Suprapubic skin (tissue), 4 donors: ENCODE data around the gene TMEM138. TPM values are rescaled to one million over a fixed set of nuclear protein-coding genes. Genes with fewer than 3 reads are reported as not detected.

Experiments
- DNase-seq, 2 donors: peaks; one replicate each; pipeline ENCODE4 v3.0.0-alpha.2; 2019; ENCODE audit warnings: low spot score in 2 of 2
- H3K27ac ChIP-seq: fragments of 200-600 bp; sonication (generic); one replicate; pipeline ENCODE4 v1.5.1; 2019
- H3K27me3 ChIP-seq: fragments of 200-600 bp; sonication (generic); one replicate; pipeline ENCODE4 v1.5.1; 2019
- H3K36me3 ChIP-seq: fragments of 200-600 bp; sonication (generic); one replicate; pipeline ENCODE4 v1.5.1; 2019
- H3K4me1 ChIP-seq: fragments of 200-600 bp; sonication (generic); one replicate; pipeline ENCODE4 v1.5.1; 2019
- H3K4me3 ChIP-seq: fragments of 200-600 bp; sonication (generic); one replicate; pipeline ENCODE4 v1.5.1; 2019; ENCODE audit warnings: mild to moderate bottlenecking
- H3K9me3 ChIP-seq: fragments of 200-600 bp; sonication (generic); one replicate; pipeline ENCODE4 v1.5.1; 2019
- EP300 ChIP-seq: sonication (generic); formaldehyde crosslinking; IDR thresholded peaks from one replicate; pipeline ENCODE4 v1.6.1; 2017; ENCODE audit warnings: antibody characterized with exemption
- POLR2A ChIP-seq, 2 donors: fragments of 450-650 bp; IDR thresholded peaks; one replicate each; pipeline ENCODE4 v1.6.1; 2017; ENCODE audit warnings: antibody characterized with exemption in 2 of 2, mild to moderate bottlenecking in 2 of 2, moderate library complexity in 2 of 2
- POLR2AphosphoS5 ChIP-seq, 3 donors: sonication (generic); formaldehyde crosslinking; IDR thresholded peaks; one replicate each; pipeline ENCODE4 v1.6.1; 2017; ENCODE audit warnings: antibody characterized with exemption in 3 of 3
- whole genome bisulfite sequencing: methylation state at CpG from one replicate; pipeline ENCODE4 v1.1.5; 2018; 5-methylcytosine and 5-hydroxymethylcytosine counted together
- total RNA-seq, 4 donors: library from RNA; depleted of rRNA; stranded (reverse); fragments of >200 nt; gene quantifications; one replicate each; pipeline ENCODE4 v1.1.0, GENCODE V29; 2016
- TF ChIP-seq, protein P1 (sequence below), 2 donors: fragments of 200-600 bp in 1 of 2; fragments of 450-650 bp in 1 of 2; sonication (generic) in 1 of 2; IDR thresholded peaks; one replicate each; pipeline ENCODE4 v1.5.1; 2016 to 2019; ENCODE audit warnings: antibody characterized with exemption in 2 of 2, mild to moderate bottlenecking in 1 of 2, moderate library complexity in 1 of 2

TMEM138 gene
- total RNA-seq, 4 donors from 2014 or later: 22.3 to 43.5 (median 34.2) TPM

DNA sequence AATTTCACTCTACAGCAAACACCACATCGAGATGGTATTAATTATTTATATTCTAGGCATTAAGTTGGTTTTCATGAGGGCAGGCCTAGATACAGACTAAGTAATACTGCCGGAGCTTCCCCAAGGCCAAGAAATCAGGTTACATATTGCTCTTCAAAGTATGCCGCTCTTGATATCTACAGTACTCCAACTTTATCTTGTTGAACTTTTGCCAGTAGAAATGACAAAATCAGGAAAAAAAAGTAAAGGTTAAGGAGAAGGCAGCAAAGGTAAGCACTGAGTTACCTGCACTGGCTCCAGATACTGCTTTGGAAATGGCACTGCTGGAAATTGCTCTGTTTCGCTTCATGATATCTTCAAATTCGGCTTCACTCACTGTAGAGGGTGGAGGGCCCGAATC lies 53.2 kb downstream of the TMEM138 start:
- H3K4me1 ChIP-seq: peaks cover 4% of the 10 kb centered on the region
- H3K27ac ChIP-seq: no peak overlapping the region
- H3K27me3 ChIP-seq: no peaks in the 10 kb centered on the region
- DNase-seq: no peak
- 95% methylated on average over 6 of the region's 6 CpGs for WGBS
- H3K4me3 ChIP-seq: no peak overlapping the region
- TF ChIP-seq POLR2A (IDR thresholded peaks at IDR 0.05) (no peak), POLR2AphosphoS5 (IDR thresholded peaks at IDR 0.05) (no peak), EP300 (no peak)
- TF ChIP-seq, protein P1, sequence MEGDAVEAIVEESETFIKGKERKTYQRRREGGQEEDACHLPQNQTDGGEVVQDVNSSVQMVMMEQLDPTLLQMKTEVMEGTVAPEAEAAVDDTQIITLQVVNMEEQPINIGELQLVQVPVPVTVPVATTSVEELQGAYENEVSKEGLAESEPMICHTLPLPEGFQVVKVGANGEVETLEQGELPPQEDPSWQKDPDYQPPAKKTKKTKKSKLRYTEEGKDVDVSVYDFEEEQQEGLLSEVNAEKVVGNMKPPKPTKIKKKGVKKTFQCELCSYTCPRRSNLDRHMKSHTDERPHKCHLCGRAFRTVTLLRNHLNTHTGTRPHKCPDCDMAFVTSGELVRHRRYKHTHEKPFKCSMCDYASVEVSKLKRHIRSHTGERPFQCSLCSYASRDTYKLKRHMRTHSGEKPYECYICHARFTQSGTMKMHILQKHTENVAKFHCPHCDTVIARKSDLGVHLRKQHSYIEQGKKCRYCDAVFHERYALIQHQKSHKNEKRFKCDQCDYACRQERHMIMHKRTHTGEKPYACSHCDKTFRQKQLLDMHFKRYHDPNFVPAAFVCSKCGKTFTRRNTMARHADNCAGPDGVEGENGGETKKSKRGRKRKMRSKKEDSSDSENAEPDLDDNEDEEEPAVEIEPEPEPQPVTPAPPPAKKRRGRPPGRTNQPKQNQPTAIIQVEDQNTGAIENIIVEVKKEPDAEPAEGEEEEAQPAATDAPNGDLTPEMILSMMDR (IDR thresholded peaks at IDR 0.05): no peak
- H3K9me3 ChIP-seq: no peaks in the 10 kb centered on the region
- H3K36me3 ChIP-seq: peaks cover 100% of the 10 kb centered on the region

GRCh38 chr11:61416941-61417340 lies 54.8 kb downstream of the TMEM138 start:
- no peaks in the 10 kb centered on the region for H3K27me3 ChIP-seq
- H3K36me3 ChIP-seq: peaks cover 96% of the 10 kb centered on the region
- peaks cover 4% of the 10 kb centered on the region for H3K4me1 ChIP-seq
- H3K4me3 ChIP-seq: no peak overlapping the region
- H3K9me3 ChIP-seq: no peaks in the 10 kb centered on the region
- WGBS: 71% methylated on average over 3 of the region's 3 CpGs
- TF ChIP-seq POLR2AphosphoS5 (IDR thresholded peaks at IDR 0.05): no peak
- TF ChIP-seq, protein P1 (IDR thresholded peaks at IDR 0.05): no peak
- H3K27ac ChIP-seq: no peak overlapping the region
- no peak for DNase-seq

DNA sequence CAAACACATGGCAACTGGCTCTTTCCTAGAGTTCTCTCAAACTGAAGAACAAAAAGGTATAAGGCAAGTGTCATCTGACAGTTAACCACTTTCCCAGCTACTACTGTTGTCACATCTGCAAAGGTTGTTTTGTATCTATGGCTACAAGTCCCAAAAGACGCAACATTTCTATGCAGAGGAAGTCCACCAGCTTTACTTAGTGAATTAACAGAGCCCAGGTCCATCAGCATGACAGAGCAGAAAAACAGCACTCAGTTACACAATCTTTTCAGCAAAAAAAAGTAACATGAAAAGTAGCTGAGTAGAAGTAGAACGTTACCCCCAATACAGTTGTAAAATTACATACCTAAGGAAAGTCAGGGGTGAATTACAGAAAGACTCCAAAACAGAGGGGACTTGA lies 55.5 kb downstream of the TMEM138 start:
- H3K9me3 ChIP-seq: no peaks in the 10 kb centered on the region
- TF ChIP-seq EP300 (no peak), POLR2A (IDR thresholded peaks at IDR 0.05) (no peak), POLR2AphosphoS5 (IDR thresholded peaks at IDR 0.05) (no peak)
- TF ChIP-seq, protein P1 (IDR thresholded peaks at IDR 0.05): no peak
- whole genome bisulfite sequencing: 59% methylated on average over 2 of the region's 2 CpGs
- H3K4me1 ChIP-seq: peaks cover 4% of the 10 kb centered on the region
- no peak overlapping the region for H3K27ac ChIP-seq
- peaks cover 92% of the 10 kb centered on the region for H3K36me3 ChIP-seq
- H3K4me3 ChIP-seq: no peak overlapping the region
- H3K27me3 ChIP-seq: no peaks in the 10 kb centered on the region
- DNase-seq: no peak

DNA sequence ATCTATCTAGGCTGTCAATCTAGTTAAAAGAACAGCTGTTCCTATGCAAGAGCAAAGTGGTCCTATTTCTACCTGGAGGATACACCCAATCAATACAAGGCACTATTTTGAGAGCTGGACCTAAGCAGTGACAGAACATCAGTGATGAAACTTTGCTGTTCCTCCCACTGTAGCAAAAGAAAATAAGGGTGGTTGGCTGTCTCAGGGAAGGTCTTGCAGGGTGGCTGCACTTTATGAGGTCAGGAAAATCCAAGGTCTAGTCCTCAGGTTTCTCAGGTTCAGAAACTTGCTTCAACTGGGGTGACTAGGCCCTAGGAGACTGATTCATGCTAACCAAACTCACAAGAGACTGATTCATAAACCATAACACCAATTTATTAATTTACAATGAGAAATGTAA lies 56.0 kb downstream of the TMEM138 start:
- H3K27me3 ChIP-seq: no peaks in the 10 kb centered on the region
- no peak overlapping the region for H3K27ac ChIP-seq
- DNase-seq: no peak

More for the DNA sequence above, 56.0 kb downstream of the TMEM138 start:
- H3K9me3 ChIP-seq: no peaks in the 10 kb centered on the region
- H3K4me1 ChIP-seq: peaks cover 4% of the 10 kb centered on the region
- TF ChIP-seq POLR2A (IDR thresholded peaks at IDR 0.05) (no peak), POLR2AphosphoS5 (IDR thresholded peaks at IDR 0.05) (no peak), EP300 (no peak)
- TF ChIP-seq, protein P1 (IDR thresholded peaks at IDR 0.05): no peak
- H3K36me3 ChIP-seq: peaks cover 88% of the 10 kb centered on the region
- H3K4me3 ChIP-seq: no peak overlapping the region

Other genes with a start within 250 kb of the TMEM138 start
- 10 to 100 TPM; 26.4 to 36.3 (median 35.7) TPM for gene VPS37C, start 200.9 kb upstream of the TMEM138 start, total RNA-seq
- gene PGA3, start 158.9 kb upstream of the TMEM138 start, total RNA-seq: 1 to 10 TPM in 1 of 4 donors, not detected in 3; 2.2 TPM
- 1 to 10 TPM in 1 of 4 donors, not detected in 3; 4.8 TPM for gene PGA4, start 140.0 kb upstream of the TMEM138 start, total RNA-seq
- gene PGA5, start 121.2 kb upstream of the TMEM138 start, total RNA-seq: not detected
- 1 to 10 TPM in 3 of 4 donors, under 1 TPM in 1; 0.26 to 1.7 (median 1.6) TPM for gene VWCE, start 67.1 kb upstream of the TMEM138 start, total RNA-seq
- gene DDB1, start 29.3 kb upstream of the TMEM138 start, total RNA-seq: 100 to 1,000 TPM; 151 to 219 (median 182) TPM
- gene TKFC, start 29.1 kb upstream of the TMEM138 start, total RNA-seq: 10 to 100 TPM; 38.6 to 55.3 (median 47.8) TPM
- gene CYB561A3, start 492 bp upstream of the TMEM138 start, total RNA-seq: 100 to 1,000 TPM in 1 of 4 donors, 10 to 100 TPM in 3; 39.9 to 110 (median 79.8) TPM
- 10 to 100 TPM in 1 of 4 donors, 1 to 10 TPM in 3; 6.0 to 15.4 (median 8.5) TPM for gene TMEM216, start 30.2 kb downstream of the TMEM138 start, total RNA-seq
- 10 to 100 TPM; 57.2 to 76.2 (median 70.7) TPM for gene CPSF7, start 67.6 kb downstream of the TMEM138 start, total RNA-seq
- gene SDHAF2, start 67.8 kb downstream of the TMEM138 start, total RNA-seq: 10 to 100 TPM; 36.6 to 53.0 (median 48.4) TPM
- 1 to 10 TPM in 3 of 4 donors, not detected in 1; 1.1 to 2.1 (median 1.2) TPM for gene LRRC10B, start 146.4 kb downstream of the TMEM138 start, total RNA-seq
- gene SYT7, start 218.7 kb downstream of the TMEM138 start, total RNA-seq: 1 to 10 TPM; 5.4 to 8.4 (median 7.5) TPM